ENCODE data around the gene RFX3.

RFX3 gene

GRCh38 chr9:3525836-3526164, at the start of gene RFX3:
Gene RFX3 (minus strand): TSS chr9:3526001. CDS start chr9:3395588, 130,413 bp downstream.
- peak; percentile 93 for DNase-seq

GRCh38 chr9:3571500-3571899, 45.7 kb upstream of the RFX3 start:
- no peak for DNase-seq

- DNase-seq, result no peak
Observed at GRCh38 chr9:3569529-3569928, 43.7 kb upstream of the RFX3 start.

GRCh38 chr9:3567988-3568387, 42.2 kb upstream of the RFX3 start:
- no peak for DNase-seq

GRCh38 chr9:3553076-3553765, 27.4 kb upstream of the RFX3 start:
- DNase-seq, result no peak

- no peak for DNase-seq
Observed at GRCh38 chr9:3549225-3549624, 23.4 kb upstream of the RFX3 start.

- DNase-seq, result no peak
Observed at GRCh38 chr9:3548648-3549047, 22.8 kb upstream of the RFX3 start.

GRCh38 chr9:3541206-3541605, 15.4 kb upstream of the RFX3 start:
- DNase-seq, result no peak

GRCh38 chr9:3534614-3535404, 9.0 kb upstream of the RFX3 start:
- DNase-seq, result no peak

- DNase-seq, result no peak
Observed at GRCh38 chr9:3532158-3532557, 6.4 kb upstream of the RFX3 start.

- DNase-seq, result peak; percentile 67
Observed at GRCh38 chr9:3528451-3528850, 2.6 kb upstream of the RFX3 start.

GRCh38 chr9:3526997-3527940, 1.5 kb upstream of the RFX3 start:
- DNase-seq, result peak; percentile 12

GRCh38 chr9:3526165-3526996, 580 bp upstream of the RFX3 start:
- peak; percentile 91 for DNase-seq

GRCh38 chr9:3525096-3525835, 535 bp downstream of the RFX3 start:
- DNase-seq, result peak; percentile 7

- DNase-seq, result no peak
Observed at GRCh38 chr9:3521966-3522365, 3.8 kb downstream of the RFX3 start.

GRCh38 chr9:3520564-3520963, 5.2 kb downstream of the RFX3 start:
- DNase-seq, result no peak

GRCh38 chr9:3517377-3518048, 8.3 kb downstream of the RFX3 start:
- DNase-seq, result no peak

GRCh38 chr9:3516667-3517330, 9.0 kb downstream of the RFX3 start:
- DNase-seq, result no peak

- no peak for DNase-seq
Observed at GRCh38 chr9:3515405-3515804, 10.4 kb downstream of the RFX3 start.

GRCh38 chr9:3514786-3515185, 11.0 kb downstream of the RFX3 start:
- DNase-seq, result no peak
